Measurements from ENCODE around the gene ANKMY2.

GRCh38 chr7:16694806-16695205 is 49.3 kb upstream of the ANKMY2 start:
- TF ChIP-seq CTCF (IDR thresholded peaks at IDR 0.05; ENCODE audit: low read depth, low read length, poor library complexity, severe bottlenecking) (no peak), EZH2phosphoT487 (IDR thresholded peaks at IDR 0.05; ENCODE audit: borderline replicate concordance, low read length) (no peak)

Measured in DOHH2 (cell line).